Heart left ventricle (tissue), 13 donors: ENCODE measurements around the gene TUBA4B.

ENCODE experiments used
- POLR2A ChIP-seq, 2 donors: fragments of 450-650 bp; IDR thresholded peaks; one replicate each; pipeline ENCODE4 v1.6.1; 2017; ENCODE audit warnings: antibody characterized with exemption in 2 of 2, mild to moderate bottlenecking in 2 of 2, moderate library complexity in 2 of 2
- TF ChIP-seq, protein P1 (sequence below), 12 donors: fragments of 200-600 bp; sonication (generic) in 4 of 12; IDR thresholded peaks; one replicate each; pipeline versions ENCODE4 v1.5.0 to v1.8.0; 2018 to 2022; ENCODE audit warnings: antibody characterized with exemption in 12 of 12, mild to moderate bottlenecking in 5 of 12
- donor health status: ischemic (EF 13 %, LVEDD 7.1; RV severe dilation, severe dysfunction).
- donor health status: DM: no; HTN: yes; CAD: no.
- donor health status: DM: no; HTN: no; CAD: no.
- donor health status: ischemic (EF 25% LVEDD 6.9; RV normal size, moderate dysfunction).
- donor health status: ischemic (EF 25% LVEDD 5.7; RV mildly dilated, moderate dysfunction).
- donor health status: ischemic (EF 35%, LVEDD 5.7; RV mildly dilated, moderate dysfunction).
- donor health status: nonischemic (EF 11% LVEDD 7.7; RV severe dilation, severe dysfunction).
- donor health status: DM: yes; HTN: yes; CAD: no.
- donor health status: PGD.
- donor health status: ischemic (EF 29% LVEDD 5.4; RV normal size, mild dysfunction).
- donor health status: nonischemic (EF 23%, LVEDD 6.1; RV moderate dilation, normal function).

- TF ChIP-seq, protein P1, sequence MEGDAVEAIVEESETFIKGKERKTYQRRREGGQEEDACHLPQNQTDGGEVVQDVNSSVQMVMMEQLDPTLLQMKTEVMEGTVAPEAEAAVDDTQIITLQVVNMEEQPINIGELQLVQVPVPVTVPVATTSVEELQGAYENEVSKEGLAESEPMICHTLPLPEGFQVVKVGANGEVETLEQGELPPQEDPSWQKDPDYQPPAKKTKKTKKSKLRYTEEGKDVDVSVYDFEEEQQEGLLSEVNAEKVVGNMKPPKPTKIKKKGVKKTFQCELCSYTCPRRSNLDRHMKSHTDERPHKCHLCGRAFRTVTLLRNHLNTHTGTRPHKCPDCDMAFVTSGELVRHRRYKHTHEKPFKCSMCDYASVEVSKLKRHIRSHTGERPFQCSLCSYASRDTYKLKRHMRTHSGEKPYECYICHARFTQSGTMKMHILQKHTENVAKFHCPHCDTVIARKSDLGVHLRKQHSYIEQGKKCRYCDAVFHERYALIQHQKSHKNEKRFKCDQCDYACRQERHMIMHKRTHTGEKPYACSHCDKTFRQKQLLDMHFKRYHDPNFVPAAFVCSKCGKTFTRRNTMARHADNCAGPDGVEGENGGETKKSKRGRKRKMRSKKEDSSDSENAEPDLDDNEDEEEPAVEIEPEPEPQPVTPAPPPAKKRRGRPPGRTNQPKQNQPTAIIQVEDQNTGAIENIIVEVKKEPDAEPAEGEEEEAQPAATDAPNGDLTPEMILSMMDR (IDR thresholded peaks at IDR 0.05): no peak
- TF ChIP-seq POLR2A (IDR thresholded peaks at IDR 0.05): no peak
These were observed 17.0 kb downstream of the TUBA4B start for GRCh38 chr2:219270055-219270372.
